Activated CD8-positive, alpha-beta memory T cell treated with anti-CD3 and anti-CD28 coated beads, Interleukin-2, amount 50 U/mL, for 1 hour (primary cell): Measurements from ENCODE around the gene CDC26.
"Not testable (repeated sequence)": the region's sequence is repeated elsewhere in the genome, so short reads cannot be mapped to it uniquely, and the experiment has no call there.

Experiments used
- DNase-seq: peaks from one replicate; pipeline ENCODE4 v3.0.0-alpha.2; 2020; ENCODE audit errors: extremely low read depth

CDC26 gene

DNA sequence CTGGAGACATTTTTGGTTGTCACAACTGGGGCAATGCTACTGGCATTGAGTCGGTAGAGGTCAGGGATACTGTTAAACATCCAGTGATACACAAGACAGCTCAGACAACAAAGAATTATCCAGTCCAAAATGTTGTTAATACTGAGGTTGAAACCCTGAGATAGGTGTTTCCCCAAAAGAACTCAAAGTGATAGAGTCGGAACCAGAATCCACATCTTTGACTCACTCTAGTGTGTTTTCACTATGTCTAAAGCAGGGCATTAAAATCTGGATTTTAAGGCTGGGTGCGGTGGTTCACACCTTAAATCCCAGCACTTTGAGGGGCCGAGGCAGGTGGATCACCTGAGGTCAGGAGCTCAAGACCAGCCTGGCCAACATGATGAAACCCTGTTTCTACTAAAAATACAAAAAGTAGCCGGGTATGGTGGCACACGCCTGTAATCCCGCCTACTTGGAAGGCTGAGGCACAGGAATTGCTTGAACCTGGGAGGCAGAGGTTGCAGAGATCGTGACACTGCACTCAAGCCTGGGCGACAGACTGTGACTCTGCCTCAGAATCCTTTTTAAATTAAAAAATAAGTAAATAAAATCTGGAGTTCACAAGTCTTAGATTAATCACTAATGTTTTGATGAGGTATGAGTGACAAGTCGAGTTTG, 37.0 kb downstream of the CDC26 start:
- no peak for DNase-seq

DNA sequence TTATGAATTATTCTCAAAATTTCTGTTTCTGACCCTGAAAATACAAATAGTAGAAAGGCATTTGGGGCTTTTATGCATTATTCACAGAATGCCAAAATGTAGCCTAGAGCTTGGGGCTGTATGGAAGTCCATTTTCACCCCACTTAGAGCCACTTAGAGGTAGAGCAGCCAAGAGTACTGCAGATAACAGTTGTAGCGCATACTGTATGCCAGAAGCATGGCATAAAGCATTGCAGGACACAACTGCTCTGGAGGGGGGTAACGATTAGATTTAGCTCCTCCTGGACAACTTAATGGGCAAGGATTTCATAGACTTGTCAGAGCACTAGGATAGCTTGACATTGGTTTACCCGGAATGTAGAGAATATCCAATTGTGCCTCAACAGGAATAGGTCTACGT, 38.3 kb downstream of the CDC26 start:
- no peak for DNase-seq

DNA sequence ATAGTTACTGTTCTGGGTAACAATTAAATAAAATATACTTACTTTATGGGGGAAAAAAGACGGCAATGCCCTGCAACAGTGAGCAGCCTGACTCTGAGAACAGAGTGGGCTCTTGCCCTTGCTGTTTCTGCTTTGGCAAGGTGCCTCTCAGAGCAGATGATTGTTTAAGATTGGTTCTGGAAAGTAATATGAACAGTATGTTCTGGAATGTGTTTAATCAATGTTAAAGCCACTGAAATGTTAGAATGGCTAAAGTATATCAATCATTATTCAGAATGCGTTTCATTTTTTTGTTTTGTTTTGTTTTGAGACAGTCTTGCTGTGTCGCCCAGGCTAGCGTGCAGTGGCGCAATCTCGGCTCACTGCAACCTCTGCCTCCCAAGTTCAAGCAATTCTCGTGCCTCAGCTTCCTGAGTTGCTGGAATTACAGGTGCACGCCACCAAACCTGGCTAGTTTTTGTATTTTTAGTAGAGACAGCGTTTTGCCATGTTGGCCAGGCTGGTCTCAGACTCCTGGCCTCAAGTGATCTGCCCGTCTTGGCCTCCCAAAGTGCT, 39.6 kb downstream of the CDC26 start:
- not testable (repeated sequence) for DNase-seq

DNA sequence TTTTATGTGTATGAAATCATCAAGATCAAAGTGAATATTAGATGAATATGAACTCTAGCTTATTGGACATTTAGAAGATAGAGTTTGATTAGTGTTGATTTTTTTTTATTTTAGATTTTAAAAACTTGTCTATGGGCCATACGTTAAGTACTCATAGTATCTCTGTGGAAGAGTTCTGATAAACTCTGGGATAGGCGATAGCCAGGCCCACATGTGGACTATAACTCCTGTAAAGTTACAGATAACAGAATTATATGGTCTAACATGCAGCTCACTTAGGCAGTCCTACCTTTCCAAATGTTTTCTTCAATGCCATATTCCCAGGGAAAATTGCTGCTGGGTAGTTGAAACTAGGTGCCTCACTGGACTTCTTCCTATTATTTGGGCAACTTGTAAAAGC, 43.7 kb downstream of the CDC26 start:
- no peak for DNase-seq

DNA sequence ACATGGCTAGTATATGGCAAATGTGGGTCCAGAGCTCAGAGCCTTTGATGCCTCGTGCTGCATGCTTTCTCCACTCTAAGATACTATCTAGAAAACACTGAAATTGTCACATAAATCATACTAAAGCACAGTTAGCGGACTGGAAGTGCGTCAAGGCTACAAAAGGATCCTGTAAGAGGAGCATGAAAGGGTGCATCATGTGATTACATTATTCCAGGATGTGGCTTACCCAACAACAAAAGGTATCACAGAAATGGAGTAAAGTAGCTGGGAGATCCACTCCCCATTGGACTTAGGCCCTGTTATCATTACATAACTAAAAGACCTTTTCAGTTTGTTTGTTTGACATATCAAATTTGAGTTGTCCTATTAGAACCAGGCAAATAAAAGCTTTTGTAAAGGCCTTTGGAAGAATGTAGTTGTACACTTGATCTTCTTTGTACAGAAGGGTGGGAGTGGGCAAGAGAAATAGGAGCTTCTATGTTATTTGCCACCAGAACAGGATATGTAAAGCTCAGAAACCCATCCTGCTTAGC, 47.2 kb downstream of the CDC26 start:
- no peak for DNase-seq

DNA sequence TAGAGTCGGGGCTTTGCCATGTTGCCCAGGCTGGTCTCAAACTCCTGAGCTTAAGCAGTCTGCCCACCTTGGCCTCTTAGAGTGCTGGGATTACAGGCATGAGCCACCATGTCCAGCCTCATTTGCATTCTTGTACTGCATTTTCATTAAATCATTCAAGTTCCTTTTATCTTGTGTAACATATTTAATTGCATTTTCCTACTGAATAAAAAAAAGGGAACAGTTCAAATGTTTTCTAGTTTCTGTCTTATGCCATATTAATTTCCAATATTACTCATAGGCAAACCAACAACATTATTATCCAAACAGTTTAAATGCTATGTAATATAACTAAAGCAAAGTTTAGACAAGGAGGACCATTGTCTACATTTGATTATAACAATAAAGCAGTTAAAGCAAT, 47.9 kb downstream of the CDC26 start:
- no peak for DNase-seq

DNA sequence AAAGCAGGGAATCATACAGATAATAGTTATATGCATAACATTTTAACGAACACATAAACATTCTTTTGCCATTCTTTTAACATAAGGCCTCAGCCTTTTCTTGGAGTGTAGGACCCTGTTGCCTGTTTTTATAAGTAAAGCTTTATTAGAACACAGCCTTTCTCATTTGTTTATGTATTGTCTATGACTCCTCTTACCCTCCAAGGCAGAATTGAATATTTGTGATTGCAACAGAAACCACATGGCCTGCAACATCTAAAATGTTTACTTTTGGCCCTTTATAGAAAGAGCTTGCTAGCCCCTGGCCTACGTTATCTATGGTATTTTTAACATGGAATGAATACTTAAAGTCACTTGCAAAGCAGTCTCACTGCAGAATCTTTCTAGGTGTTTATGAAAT, 51.4 kb downstream of the CDC26 start:
- DNase-seq, result no peak

DNA sequence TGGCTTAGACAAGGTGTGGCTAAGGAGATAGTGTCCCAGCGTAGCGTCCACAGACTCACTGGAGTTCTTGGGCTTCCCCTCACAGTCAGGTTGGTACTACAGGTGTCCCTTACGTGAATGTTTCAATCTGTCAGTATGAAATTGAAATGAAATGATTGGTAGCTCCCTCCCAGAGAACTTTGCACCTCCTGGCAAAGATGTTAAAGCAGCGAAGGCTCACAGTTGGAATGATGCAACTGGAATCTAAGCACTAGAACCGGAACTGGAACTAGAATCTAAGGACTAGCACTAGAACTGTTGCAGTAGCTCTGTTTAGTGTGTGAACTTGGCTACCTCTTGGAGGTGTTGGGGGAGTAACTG, 52.9 kb downstream of the CDC26 start:
- DNase-seq, result no peak

DNA sequence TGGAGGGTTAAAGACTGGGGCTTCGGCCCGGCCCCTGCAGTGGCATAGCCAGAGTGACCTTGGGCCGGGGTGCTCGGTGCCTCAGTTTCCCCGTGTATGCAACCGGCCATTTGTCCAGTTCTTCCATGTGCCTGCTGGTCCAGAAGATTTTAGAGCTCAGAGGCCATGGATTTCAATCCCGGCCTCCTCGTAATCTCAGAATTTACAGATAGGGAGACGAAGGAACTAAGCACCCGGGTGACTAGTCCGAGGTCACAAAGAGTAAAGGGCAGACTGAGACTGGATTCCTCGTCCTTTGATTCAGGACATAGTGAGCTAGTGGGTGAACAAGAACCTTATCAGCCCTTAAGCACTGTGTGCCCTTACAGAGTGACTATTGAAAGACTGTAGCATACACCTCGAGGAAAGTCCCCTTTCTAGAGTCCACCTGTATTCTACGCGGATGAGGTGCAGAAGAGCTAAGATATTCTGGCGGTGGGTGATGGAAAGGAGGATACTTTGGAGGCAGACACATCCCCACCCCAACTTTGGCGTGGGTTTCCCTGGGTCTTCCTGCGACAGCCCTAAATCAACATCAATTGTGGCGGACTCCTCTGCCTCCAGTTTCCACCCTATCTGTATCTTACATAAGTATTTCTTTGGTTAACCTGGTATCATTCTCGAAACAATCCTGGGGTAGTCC, 53.4 kb downstream of the CDC26 start:
- no peak for DNase-seq

DNA sequence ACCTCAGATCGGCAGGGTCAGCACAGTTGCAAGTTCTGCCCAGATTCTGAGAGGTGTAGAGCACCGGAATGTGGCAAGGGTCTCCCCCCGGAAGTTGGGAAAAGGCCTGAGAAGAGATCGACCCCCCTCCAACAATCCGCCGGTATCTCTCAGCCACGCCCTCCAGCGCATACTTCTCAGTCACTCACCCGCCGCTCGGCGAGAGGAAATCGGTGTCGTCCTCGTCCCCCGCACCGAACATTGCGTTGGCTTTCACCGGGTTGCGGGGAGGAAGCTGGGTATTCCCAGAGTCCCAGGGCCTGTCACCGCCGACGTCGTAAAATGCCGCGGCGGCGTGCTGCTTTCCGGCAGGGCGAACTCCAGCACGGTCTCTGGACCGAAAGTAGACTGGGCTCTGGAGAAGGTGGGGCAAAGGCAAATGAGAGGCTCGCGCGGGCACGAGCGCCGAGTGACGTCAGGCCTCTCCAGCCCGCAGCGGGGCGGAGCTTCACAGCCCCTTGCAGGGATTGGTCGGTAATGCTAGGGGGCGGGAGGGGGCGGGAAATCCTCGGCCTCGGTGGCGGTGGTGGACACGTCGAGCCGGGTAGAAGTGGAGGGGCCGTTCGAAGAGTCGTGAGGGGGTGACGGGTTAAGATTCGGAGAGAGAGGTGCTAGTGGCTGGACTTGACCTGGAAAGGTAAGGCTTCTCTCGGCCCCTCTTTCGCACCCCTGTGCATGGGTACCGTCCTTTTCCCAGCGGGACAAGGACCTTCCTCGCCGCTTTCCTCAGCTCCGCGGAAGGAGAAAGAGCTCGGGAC, 54.2 kb downstream of the CDC26 start, which contains the start of the genes FKBP15 and SLC31A1:
TSS of gene FKBP15 (minus strand) at position 275 of the 797 bp plus-strand sequence. CDS start at position 241, 34 bp downstream.
TSS of gene SLC31A1 (plus strand) at position 542 of the 797 bp plus-strand sequence. CDS start 34,605 bp downstream, outside the sequence.
- peak; percentile 85 for DNase-seq

DNA sequence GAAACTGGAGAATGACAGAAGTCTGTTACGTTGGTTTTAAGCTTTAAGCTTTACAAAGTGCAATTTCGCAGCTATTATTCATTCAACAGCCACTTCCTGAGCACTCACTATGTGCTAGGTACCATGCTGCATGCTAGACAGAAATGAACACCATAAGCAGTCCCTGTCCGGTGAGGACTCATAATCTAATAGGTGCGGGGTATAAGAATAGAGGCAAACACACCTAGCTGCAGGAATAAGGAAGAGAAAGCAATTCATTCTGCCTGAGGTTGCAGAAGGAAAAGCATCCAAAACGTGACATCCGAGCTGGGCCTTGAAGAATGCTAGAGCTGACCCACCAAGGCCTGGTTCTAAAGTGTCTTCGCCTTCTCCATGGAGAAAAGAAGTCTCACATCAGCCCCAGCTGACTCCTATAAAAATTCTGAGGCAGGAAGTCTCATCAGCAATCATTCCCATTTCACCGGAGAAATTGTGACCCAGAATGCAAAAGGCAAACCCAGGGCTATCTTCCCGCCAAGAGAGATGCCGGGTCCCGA, 54.8 kb downstream of the CDC26 start:
- DNase-seq, result no peak

DNA sequence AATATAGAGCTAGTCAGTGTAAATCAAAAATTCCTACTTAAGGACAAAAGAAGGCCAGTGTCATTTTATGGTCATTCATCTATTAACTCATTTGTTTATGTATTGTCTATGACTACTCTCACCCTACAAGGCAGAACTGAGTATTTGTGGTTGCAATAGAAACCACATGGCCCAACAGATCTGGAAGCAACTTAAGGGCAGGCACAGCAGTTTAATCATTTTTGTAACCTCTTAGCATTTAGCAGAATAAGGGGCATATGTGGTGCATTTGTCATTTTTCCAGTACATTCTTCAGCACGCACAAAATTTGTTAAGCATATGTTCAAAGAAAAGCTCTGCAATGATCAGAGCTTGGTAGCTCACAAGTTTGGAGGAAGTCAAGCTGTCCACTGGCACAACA, 55.4 kb downstream of the CDC26 start:
- no peak for DNase-seq

DNA sequence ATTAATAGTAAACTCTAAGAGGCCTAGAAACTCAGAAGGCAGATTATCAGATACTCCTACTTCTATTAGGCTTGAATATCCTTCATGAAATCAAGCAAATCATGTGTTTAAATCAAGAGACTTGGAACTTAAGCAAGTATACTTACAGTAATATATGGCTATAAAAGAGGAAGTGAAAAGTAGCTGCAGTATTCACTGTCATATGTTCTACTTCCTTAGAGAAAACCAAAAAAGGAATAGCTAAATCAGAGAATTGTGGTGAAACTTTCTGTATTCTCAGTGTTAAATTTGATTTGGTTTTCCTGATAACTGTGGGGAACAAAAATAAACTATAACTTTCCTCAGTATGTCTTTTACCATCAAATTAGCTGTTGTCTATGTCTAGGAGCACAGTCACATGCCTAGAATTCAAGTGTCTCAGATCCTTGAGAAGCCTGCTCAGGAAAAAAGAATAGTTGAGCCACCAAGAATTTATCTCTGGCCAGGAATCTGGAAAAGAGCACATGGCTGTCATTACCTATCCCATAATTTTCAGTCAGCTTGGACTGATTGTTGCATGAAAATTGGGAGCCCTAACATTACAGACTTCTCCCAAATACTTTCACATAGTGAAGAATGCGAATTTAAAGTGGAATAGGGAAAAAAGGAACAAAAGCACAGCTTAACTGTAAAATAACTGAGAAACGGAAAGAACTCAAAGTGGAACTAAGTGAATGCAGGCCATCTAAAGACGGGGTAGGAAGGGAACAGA, 56.0 kb downstream of the CDC26 start:
- DNase-seq, result no peak
